GF-D8 (cell line): Measurements from ENCODE around the gene CTNS.
A peak's percentile ranks its signal among the peaks of the same experiment; 100 is the strongest.

Experiments
- DNase-seq: peaks from one replicate; lab custom pipeline; 2025; lab: John Stamatoyannopoulos, UW

CTNS gene

DNA sequence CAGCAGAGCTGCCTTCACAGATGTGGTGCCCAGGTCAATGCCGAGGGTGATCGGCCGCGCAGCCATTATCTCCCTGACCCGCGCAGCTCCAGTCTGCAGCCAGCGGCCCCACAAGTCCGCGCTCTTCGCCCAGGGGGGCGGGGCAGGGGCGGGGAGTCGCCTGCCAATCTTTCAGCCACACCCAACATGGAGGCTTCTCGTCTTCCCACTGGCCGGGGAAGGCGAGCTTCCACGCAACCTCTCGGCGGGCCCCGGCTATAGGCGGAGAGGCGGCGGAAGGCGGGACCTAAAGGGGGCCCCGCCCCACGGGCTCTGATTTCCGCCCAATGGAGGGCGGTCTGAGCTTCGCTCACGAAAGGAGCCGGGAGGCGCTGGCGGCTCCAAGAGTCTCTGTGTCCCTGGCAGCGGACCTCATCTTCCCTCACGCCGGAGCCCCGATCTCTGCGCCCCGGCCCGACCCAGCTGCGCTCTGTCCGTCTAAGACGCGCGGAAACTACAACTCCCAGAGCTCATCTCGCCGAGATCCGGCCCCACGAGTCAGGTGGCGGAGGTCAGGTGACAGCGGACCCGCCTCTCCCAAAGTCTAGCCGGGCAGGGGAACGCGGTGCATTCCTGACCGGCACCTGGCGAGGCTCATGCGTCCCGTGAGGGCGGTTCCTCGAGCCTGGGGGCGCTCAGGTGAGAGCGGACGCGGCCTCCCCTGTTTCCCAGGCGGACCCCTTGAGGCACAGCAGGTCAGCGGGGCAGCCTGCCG lies at the start of gene CTNS, which contains the start of gene SHPK:
CTNS (plus strand) TSS at position 607 of the 754 bp plus-strand sequence. CDS start 3,447 bp downstream, outside the sequence.
SHPK (minus strand) TSS at position 97 of the 754 bp plus-strand sequence; CDS start at position 66, 31 bp downstream.
- peak; percentile 68 for DNase-seq

DNA sequence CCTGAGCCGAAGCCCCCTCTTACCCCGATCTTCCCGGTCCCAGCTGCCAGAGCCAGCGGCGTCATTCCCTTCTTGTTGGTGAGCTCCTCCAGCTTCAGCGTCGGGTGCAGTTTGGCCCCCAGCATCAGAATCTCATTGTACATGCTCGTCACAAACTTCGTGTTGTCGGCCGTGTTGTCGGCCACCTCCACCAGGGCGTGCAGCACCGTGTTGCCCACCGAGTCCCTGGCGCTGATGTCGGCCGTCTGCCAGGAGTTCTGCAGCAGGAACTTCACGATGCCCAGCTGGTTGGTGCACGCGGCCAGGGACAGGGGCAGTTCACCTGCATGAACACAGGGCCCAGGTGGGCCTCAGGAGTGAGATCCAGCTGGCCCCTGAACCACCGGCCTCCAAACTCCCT lies 46.8 kb upstream of the CTNS start:
- DNase-seq, result no peak

DNA sequence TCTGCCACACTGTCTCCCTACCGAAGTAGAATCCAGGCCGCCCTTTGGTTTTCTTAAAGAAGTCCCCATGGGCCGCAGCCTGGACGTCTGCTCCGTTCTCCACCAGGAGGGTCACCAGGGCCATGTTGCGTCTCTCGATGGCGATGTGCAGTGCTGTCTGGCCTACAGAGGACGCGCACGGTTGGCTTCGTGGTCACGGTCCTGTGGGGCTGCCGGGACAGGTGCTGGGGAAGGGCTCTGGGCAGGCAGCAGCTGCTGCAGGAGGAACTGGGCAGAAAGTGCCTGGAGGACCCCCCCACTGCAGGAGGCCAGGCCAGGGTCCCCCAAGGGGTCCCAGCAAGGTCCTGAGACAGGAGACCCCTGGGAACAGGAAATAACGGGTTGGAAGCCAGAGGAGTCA lies 46.3 kb upstream of the CTNS start:
- DNase-seq, result no peak

DNA sequence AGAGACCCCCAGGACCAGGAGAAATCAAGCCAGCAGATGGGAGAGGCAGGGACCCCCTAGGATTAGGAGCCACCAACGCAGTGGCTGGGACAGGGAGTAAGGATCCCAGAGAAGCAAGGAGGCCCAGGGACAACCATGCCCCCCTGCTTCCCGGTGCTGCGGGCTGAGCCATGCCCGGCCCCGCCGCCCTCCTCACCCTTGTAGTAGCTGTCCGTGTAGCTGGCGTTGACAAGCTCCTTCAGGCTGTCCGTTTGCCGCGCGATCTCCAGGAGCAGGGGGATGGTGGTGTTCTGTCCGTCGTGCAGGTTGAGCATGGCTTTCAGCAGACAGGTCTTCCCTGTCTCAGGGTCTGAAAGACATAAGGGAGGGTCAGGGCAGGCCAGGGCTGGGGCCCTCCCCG lies 45.8 kb upstream of the CTNS start:
- no peak for DNase-seq

DNA sequence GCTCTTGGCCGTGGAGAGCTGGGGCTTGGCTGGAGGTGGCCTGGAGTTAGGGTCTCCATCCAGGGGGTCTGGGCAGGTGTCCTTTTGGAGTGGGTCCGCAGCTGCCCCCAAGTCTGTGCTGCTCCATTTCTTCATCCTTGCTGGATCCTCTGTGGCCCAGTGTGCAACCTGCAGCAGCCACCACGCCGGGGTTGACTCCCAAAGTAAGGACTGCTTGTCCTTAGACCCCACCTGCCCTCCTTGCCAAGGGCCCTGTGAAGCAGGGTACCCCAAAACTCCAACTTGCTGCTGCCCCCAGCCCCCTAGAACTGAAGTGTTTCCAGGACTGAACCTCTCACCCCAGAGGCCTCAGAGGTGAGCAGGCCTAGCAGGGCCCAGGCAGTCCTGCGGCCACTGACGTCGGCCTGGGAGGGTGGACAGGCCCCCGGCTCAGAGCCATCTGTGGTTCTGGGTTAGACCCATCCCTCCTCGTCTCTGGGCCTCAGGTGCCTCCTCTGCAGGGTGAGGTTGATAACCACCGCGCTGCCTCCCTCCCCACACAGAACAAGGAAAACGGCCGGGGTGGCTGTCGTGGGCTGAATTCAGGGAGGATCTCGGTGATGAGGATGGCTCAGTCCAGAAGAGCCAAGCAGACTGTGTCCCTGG lies 44.2 kb upstream of the CTNS start:
- DNase-seq, result no peak

DNA sequence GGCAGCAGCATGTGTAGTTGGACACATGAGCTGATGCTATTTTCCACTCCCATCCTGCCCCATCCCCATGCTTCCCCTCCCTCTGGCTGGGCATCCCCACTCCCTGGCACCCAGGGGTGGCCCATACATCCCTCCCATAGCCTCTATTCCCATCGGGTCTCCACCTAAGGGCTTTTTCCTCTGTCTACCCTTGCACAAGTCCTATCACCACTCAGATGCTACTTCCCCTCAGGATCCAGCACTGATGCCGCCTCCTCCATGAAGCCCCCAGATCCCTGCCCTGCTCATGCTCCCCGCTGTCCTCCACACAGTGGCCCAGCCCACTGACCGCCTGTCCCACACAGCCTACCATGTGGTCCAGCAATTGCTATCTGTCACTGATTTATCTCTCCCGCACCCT lies 43.2 kb upstream of the CTNS start:
- no peak for DNase-seq

DNA sequence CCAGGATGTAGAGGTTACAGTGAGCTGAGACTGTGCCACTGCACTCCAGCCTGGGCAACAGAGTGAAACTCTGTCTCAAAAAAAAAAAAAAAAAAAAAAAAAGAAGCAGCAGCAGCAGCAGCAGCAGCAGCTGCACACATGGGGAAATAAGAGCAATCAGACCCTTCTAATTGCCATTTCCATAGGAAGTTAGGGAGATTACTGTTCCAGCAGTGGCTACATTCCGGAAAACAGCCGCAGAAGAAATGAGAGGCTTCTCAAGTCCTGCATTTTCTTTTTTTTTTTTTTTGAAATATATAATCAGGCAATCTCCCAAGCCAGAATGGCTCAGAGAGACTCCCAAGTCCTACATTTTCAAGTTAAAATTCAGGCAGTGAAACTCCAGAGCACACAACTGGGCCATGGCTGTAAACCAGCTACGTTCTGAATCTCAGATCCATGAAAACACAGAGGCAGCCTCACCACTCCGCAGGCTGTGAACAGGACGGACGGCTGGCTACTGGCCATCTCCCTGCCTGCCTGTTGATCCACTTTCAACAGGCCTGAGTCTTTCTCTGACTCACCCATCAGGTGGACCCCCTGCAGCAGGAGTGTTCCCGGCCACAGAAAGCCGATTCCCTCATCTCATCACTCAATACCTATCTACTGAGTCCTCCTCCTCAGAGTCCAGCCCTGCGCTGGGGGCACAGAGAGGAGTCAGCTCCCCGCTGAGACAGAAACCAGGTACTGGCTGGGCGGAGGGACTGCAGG lies 42.3 kb upstream of the CTNS start:
- no peak for DNase-seq

DNA sequence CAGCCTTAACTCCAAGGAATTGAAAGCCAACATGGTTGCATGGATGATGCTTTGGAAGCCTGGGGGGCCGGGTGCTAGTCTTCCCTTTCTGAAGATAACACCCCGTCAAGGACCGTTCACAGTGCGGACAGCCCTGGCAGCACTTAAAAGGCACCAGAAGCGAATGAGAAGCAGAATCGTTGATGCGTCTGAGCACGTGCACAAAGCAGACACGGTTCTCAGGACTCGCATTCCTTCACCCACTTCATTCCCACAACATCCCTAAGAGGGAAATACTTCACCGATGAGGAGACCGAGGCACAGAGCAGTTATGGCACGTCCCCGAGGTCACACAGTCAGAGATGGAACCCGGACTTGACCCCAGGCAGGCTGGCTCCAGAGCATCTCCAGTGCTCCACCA lies 41.6 kb upstream of the CTNS start:
- DNase-seq, result no peak

DNA sequence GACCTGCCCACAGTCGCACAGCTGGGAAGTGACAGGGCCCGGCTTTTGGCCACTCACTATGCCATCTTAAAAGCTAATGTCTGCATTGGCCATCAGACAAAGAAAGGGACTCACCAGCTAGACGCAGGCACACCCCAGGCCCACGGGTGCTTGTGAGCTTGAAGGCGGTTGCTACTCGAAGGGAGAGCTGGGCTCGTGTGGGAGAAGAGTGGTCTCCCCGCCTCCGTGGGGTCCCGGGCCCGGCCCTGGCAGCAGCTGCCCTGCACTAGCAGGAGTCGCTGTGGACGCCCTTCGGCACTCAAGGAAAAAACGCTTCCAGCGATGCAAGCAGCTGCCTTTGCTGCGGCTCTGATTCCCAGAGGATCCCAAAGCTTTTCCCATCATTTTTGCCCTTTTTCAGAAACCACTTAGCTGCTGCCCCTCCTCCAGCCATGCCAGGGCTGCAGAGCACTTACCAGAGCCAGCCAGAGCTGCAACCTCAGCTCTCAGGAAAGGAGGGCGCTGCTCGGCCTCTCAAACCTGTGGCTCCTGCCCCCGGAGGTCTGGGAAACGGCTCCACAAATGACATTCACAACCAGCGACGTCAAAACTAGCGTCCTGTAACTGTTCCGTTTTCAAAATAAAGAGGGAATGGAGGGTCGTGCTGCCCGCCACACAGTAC lies 39.6 kb upstream of the CTNS start:
- no peak for DNase-seq

DNA sequence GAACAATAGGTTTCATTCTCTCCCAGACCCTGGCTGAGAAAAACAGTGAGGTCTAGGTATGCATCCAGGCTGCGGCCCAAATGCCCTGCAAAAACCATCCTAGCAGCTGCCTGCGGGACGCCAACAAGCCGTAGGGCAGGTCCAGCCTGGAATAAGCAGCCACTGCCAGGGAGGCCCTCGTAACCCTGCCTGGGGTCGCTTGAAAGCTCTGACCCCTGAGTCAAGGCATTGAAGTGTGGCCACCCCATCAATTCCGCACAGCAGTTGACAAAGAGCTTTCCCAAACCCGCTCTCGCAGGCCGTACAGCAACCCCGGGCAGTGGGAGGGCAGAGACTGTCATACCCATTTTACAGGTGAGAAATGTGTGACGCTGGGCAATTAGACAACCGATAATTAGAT lies 38.5 kb upstream of the CTNS start:
- no peak for DNase-seq

DNA sequence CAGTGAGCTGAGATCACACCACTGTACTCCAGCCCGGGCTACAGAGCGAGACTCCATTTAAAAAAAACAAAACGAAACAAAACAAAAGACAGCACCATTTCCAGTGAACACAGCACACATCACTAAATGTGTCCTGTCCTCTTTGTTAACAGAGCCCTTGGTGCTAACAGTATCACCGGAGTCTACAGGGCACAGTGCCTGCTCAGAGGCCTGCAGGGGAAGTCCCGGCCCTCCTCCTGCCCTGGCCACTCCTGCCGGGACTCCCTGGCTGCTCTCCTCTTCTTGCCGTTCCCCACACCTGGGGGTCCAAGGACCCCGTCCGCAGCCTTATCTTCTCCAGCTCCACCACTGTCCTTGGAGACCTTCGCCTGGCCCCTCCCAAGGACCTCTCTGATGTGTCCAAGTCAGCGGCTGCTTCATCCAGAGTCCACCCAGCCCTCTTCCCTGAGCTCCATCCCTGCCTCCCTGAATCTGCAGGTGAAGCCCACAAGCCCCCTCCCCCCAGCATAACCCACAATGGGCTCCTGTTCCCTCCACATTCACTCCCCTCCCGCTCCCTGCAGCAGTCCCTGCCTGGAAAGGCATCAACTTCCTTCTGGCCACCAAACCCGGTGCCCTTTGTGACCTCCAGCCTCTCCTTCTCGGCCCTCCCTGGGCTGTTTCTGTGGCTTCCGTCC lies 35.9 kb upstream of the CTNS start:
- no peak for DNase-seq

DNA sequence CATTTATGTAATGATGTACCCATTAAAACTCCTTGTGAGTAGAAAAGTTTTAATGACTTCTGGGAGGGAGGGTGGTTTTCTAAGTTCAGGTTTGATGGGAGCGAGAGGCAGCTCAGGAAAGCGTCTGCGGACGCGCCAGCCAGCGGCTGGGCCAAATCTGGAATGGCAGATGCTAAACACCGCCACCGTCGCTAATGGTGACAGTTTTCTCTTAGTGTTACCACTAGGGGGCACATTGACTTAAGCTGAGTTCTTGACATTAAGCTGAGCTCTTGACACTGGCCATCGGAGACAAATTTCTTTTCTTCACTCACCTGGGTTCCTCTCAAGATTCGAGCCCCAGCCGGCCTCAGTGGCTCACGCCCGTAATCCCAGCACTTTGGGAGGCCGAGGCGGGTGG lies 34.1 kb upstream of the CTNS start:
- no peak for DNase-seq

DNA sequence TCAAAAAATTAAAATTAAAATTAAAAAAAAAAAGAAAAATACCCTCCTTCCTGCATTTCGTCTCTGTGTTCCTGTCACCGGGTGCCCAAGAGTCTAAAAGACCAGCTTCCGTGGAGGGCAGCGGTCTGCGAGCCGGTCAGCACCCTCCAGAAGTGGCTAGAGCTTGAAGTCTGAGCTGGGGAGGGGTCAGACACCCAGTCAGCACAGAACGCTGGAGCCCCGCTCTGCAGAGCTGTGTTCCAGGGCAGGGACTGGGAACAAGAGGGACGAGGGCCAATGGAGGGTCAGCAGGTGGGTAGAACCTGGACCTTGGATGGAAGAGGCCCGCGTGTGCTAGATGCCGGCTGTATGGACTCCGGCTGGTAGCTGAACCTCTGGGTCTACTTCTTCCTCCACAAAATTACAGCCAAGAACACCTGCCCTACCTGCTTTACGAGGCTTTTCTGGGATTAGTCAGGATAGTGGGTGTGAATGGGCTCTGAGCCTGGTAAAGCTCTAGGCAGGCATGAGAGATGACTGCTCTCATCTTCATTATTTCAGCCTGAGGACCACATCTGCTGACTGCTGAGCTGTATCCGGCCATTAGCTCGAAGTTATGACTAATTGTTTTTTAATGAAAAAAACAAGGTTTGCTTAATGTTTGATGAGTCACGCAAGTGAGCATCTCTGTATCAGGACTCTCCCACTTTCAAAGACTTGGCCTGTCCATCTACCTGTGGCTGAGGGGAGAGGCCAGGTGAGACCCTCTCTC lies 33.3 kb upstream of the CTNS start:
- no peak for DNase-seq

DNA sequence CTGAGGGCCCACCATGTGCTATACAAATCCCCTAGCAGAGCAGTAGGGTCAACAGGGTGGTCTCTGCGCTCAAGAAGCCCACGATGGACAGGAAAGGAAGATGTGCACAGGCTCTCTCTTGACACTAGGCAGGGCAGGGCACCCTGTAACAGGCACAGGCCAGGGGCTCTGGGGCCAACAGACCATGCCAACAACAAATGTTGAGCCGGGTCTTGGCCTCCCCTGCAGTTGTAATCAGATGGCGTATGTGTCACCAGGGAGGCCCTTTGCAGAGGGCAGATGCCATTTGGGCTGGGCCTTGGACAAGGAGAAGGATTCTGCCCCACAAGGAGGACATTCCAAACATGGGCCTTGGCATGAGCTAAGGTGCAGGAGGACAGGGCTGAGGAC lies 32.7 kb upstream of the CTNS start:
- no peak for DNase-seq

DNA sequence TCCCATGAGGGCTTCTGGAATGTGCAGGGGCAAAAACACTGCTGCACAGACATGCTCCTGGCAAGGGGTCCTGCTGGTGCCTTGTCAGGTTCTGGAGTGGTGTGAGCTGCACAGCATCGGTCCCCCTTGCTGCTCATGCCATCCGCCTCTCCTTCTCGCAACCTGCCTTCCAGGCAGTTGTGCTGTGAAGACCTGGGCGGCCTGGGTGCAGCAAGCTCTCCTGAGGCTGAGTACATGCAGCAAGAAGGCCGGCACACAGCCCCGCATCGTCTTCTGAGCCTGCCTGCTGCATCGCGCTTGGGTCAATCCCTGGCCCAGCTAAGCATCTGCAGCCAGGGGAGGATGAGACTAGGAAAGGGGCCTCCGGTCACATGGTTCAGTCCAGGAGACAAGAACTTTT lies 26.9 kb upstream of the CTNS start:
- DNase-seq, result no peak

DNA sequence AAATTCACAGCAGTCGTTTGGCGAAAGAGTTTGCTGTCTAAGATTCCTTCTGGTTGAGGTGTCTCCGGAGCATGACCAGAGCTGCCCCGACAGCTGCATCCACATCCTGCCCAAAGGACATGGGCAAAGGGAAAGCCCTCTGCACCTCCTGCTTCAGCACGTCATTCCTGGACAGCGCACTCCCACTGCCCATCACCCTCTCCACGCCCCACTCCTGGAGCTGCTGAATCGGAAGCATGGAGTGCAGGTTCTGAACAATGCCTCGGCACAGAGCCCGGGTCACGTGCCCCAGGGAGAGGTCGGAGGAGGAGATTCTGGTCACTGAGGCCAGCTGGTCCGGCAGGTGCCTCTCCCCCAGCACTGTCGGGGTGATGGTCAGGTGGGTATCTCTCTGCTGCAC lies 26.0 kb upstream of the CTNS start:
- no peak for DNase-seq

DNA sequence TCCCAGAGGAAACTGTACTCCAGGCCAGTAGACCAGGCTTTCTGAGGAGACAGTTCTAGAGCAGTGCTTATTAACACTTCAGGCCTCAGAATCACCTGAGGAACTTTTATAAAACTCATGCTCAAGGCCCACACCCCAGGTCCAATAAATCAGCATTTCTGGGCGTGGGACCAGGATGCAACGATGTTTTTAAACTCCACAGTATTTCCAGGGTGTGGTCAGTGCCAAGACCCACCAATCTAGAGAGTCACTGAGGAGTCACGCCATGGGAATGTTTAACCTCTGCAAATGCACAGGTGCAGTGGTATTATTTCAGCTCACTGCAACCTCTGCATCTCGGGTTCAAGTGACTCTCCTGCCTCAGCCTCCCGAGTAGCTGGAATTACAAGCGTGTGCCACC lies 23.4 kb upstream of the CTNS start:
- DNase-seq, result no peak

DNA sequence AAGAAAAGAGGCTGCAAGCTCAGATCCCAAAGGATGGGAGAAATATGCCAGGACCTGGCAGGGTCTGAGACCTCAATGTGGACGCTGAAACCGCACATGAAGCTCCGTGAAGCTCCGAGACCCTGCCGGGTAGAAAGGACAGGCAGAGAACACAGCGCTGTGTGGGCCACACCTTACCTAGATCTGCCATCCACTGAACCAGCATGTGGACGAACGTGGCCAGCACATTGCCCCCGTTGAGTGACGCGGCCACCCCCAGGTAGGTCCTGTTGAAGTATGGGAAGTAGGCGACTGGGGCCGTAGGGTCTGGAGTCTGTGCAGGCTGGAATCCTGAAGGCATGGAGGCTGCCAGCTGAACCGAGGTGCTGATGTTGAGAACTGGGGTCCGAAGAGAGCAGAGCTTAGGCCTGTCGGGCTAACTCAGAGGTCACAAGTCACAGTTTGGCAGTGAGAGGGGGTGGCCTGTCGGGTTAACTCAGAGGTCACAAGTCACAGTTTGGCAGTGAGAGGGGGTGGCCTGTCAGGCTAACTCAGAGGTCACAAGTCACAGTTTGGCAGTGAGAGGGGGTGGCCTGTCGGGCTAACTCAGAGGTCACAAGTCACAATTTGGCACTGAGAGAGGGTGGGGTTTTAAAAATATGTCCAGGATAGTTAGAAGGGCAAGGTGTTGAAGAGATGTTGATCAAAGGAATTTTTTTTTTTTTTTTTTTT lies 21.2 kb upstream of the CTNS start:
- no peak for DNase-seq

DNA sequence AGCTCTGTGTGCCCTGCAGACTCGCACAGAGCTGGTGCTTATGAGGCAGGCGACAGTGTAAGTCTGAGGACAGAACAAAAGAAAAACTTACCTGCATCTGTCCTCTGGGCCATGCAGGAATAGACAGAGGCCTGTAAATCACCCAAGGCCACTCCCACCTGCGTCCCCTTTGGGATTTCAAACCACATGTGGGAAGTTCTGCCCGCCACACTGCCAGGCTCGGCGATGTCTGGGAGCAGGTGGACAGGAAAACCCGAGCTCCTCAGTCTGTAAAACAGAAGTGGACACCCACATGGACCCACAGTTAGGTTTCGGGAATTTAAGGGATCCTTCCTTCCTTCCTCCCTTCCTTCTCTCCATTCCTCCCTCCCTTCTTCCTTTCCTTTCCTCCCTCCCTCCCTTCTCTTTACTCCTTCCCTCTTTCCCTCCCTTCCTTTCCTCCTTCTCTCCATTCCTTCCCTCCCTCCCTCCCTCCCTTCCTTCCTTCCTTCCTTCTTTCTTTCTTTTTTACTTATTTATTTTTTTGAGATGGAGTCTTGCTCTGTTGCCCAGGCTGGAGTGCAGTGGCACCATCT lies 15.3 kb upstream of the CTNS start:
- no peak for DNase-seq

DNA sequence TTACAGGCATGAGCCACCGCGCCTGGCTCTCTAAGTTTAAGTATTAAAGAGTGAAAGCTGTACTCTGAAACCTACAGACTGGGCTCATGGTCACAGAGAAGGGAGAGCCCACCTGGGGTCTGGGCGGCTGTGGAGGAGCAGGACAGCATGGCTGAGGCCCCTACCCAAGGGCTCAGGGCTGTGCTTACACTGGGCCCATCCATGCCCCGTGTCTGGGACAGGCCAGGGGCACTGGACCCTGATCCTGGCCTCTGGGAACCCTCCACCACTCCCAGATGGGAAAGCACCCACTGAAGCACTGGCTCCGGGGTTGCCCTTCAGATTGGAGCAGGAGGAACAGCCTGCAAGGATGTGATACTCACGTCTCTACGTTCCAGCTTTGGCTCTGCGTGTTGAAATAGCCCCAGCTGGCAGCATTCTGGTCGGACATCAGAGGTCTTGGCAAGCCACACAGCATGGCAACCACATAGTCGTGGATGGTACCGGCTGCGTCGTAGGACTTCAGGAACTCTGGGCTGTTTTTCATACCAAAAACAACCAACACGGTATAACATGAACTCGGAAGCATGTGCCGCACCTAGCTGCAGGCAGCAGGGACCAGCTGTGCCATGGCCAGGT lies 13.5 kb upstream of the CTNS start:
- no peak for DNase-seq
